Breast epithelium (tissue), 4 donors: ENCODE data around the gene IMMP2L. TPM values are rescaled to one million over a fixed set of nuclear protein-coding genes. Genes with fewer than 3 reads are reported as not detected.

Experiments
- DNase-seq, 2 donors: peaks; one replicate each; pipeline ENCODE4 v3.0.0-alpha.2; 2019; ENCODE audit warnings: low spot score in 2 of 2
- H3K27ac ChIP-seq, 2 donors: fragments of 200-600 bp; sonication (generic) in 1 of 2; one replicate each; pipeline ENCODE4 v1.5.1; 2016 to 2019; ENCODE audit warnings: mild to moderate bottlenecking in 1 of 2
- H3K27me3 ChIP-seq, 2 donors: fragments of 200-600 bp; sonication (generic) in 1 of 2; one replicate each; pipeline versions ENCODE4 v1.5.1 to v1.6.0; 2017 to 2019; ENCODE audit warnings: control low read depth in 1 of 2, mild to moderate bottlenecking in 1 of 2
- H3K36me3 ChIP-seq: fragments of 200-600 bp; one replicate; pipeline ENCODE4 v1.5.1; 2019
- H3K4me1 ChIP-seq, 2 donors: fragments of 200-600 bp; sonication (generic); one replicate each; pipeline ENCODE4 v1.5.1; 2016 to 2019; ENCODE audit warnings: control low read depth in 1 of 2
- H3K4me3 ChIP-seq, 3 donors: fragments of 200-600 bp; sonication (generic); 1 replicate in 2 of 3; 2 replicates in 1 of 3; pipeline ENCODE4 v1.5.1; 2016 to 2019; ENCODE audit warnings: mild to moderate bottlenecking in 3 of 3, moderate library complexity in 2 of 3
- H3K9me3 ChIP-seq, 2 donors: fragments of 200-600 bp; sonication (generic) in 1 of 2; one replicate each; pipeline ENCODE4 v1.5.1; 2016 to 2019; ENCODE audit warnings: control low read depth in 1 of 2
- CTCF ChIP-seq, 3 donors: fragments of 450-650 bp; IDR thresholded peaks; one replicate each; pipeline ENCODE4 v1.5.1; 2016 to 2017; ENCODE audit warnings: antibody characterized with exemption in 3 of 3, mild to moderate bottlenecking in 3 of 3, moderate library complexity in 3 of 3
- POLR2A ChIP-seq: fragments of 450-650 bp; IDR thresholded peaks from one replicate; pipeline ENCODE4 v1.6.1; 2016; ENCODE audit warnings: antibody characterized with exemption, mild to moderate bottlenecking, moderate library complexity
- POLR2AphosphoS5 ChIP-seq, 3 donors: sonication (generic); formaldehyde crosslinking; IDR thresholded peaks; one replicate each; pipeline ENCODE4 v1.6.1; 2017; ENCODE audit warnings: antibody characterized with exemption in 3 of 3
- intact Hi-C: fragments of 100-400 bp; cut with DNase I; formaldehyde crosslinking; loops from one replicate; pipeline ENCODE4 v1.15.1; 2023; ENCODE audit warnings: low total_unique reads
- total RNA-seq, 3 donors: library from RNA; depleted of rRNA; stranded (reverse); fragments of >200 nt; gene quantifications; one replicate each; pipeline ENCODE4 v1.1.0, GENCODE V29; 2016

Gene IMMP2L
- total RNA-seq, 3 donors from 2014 or later: 19.8 to 39.7 (median 30.8) TPM

GRCh38 chr7:111413739-111414138 lies 148.6 kb downstream of the IMMP2L start:
- no peak for TF ChIP-seq POLR2A
- no peak for TF ChIP-seq POLR2AphosphoS5 (IDR thresholded peaks at IDR 0.05)
- no peak for TF ChIP-seq CTCF (IDR thresholded peaks at IDR 0.05)
- no peak overlapping the region for H3K4me3 ChIP-seq
- H3K27ac ChIP-seq: no peak overlapping the region
- H3K9me3 ChIP-seq: no peaks in the 10 kb centered on the region
- no peaks in the 10 kb centered on the region for H3K4me1 ChIP-seq
- no peaks in the 10 kb centered on the region for H3K27me3 ChIP-seq
- DNase-seq: no peak
- intact Hi-C loops: no loop called here
- H3K36me3 ChIP-seq: no peaks in the 10 kb centered on the region

- Histone ChIP-seq H3K9me3 (no peaks in the 10 kb centered on the region), H3K4me3 (no peak overlapping the region), H3K27ac (no peak overlapping the region), H3K36me3 (no peaks in the 10 kb centered on the region), H3K4me1 (no peaks in the 10 kb centered on the region), H3K27me3 (no peaks in the 10 kb centered on the region)
- DNase-seq: no peak
- TF ChIP-seq POLR2A: no peak
- no peak for TF ChIP-seq POLR2AphosphoS5 (IDR thresholded peaks at IDR 0.05)
- TF ChIP-seq CTCF (IDR thresholded peaks at IDR 0.05): no peak
- intact Hi-C loops: no loop called here
Observed at GRCh38 chr7:111410899-111411298, 151.4 kb downstream of the IMMP2L start.

GRCh38 chr7:111409714-111410422 lies 152.4 kb downstream of the IMMP2L start:
- Histone ChIP-seq H3K27ac (no peak overlapping the region), H3K4me1 (no peaks in the 10 kb centered on the region), H3K4me3 (no peak overlapping the region), H3K36me3 (no peaks in the 10 kb centered on the region), H3K27me3 (no peaks in the 10 kb centered on the region), H3K9me3 (no peaks in the 10 kb centered on the region)
- TF ChIP-seq POLR2AphosphoS5 (IDR thresholded peaks at IDR 0.05) (no peak), CTCF (IDR thresholded peaks at IDR 0.05) (no peak), POLR2A (no peak)
- intact Hi-C loops: no loop called here
- DNase-seq: no peak

- Histone ChIP-seq H3K36me3 (no peaks in the 10 kb centered on the region), H3K4me1 (no peaks in the 10 kb centered on the region), H3K4me3 (no peak overlapping the region), H3K27me3 (no peaks in the 10 kb centered on the region), H3K27ac (no peak overlapping the region), H3K9me3 (no peaks in the 10 kb centered on the region)
- TF ChIP-seq CTCF (IDR thresholded peaks at IDR 0.05) (no peak), POLR2A (no peak), POLR2AphosphoS5 (IDR thresholded peaks at IDR 0.05) (no peak)
- no peak for DNase-seq
- intact Hi-C loops: no loop called here
Observed at GRCh38 chr7:111408724-111409123, 153.6 kb downstream of the IMMP2L start.

GRCh38 chr7:111407258-111407657 lies 155.0 kb downstream of the IMMP2L start:
- Histone ChIP-seq H3K27ac (no peak overlapping the region), H3K36me3 (no peaks in the 10 kb centered on the region), H3K4me1 (no peaks in the 10 kb centered on the region), H3K27me3 (no peaks in the 10 kb centered on the region), H3K9me3 (no peaks in the 10 kb centered on the region), H3K4me3 (no peak overlapping the region)
- DNase-seq: no peak
- intact Hi-C loops: no loop called here
- TF ChIP-seq POLR2AphosphoS5 (IDR thresholded peaks at IDR 0.05): no peak
- TF ChIP-seq CTCF (IDR thresholded peaks at IDR 0.05): no peak
- no peak for TF ChIP-seq POLR2A
